LNCaP clone FGC (cell line): ENCODE measurements around the gene IKZF4.
"Not testable (repeated sequence)": the region's sequence is repeated elsewhere in the genome, so short reads cannot be mapped to it uniquely, and the experiment has no call there.

Experiments used
- DNase-seq: peaks from one replicate; pipeline ENCODE4 v3.0.0-alpha.2; 2011; ENCODE audit warnings: low read depth
- H3K4me3 ChIP-seq: 2 replicates; pipeline ENCODE4 v1.5.1; 2011; ENCODE audit warnings: mild to moderate bottlenecking, low read depth, low read length, control low read depth
- TF ChIP-seq, protein P1 (sequence below): IDR thresholded peaks from 2 replicates; pipeline ENCODE4 v1.5.1; 2012; ENCODE audit warnings: mild to moderate bottlenecking; ENCODE audit not compliant: control insufficient read depth, insufficient read depth; ENCODE audit errors: extremely low read depth

IKZF4 gene

DNA sequence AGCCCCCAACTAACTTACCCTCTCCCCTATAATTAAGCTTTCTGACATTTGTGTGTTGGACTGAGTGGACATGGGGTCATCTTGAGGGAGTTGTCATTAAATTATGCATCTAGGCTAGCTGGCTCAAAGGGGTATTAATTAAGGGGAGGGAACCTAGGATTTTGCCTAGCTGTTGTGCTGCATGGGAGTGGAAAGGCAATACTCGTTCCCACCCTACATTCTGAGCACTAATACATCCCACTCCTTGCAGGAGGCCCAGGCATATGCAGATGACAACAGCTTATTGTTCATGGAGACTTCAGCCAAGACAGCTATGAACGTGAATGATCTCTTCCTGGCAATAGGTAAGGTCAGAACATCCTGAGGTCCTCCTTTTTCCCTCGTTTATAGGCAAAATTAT, 29.7 kb upstream of the IKZF4 start:
- DNase-seq = no peak
- TF ChIP-seq, protein P1, sequence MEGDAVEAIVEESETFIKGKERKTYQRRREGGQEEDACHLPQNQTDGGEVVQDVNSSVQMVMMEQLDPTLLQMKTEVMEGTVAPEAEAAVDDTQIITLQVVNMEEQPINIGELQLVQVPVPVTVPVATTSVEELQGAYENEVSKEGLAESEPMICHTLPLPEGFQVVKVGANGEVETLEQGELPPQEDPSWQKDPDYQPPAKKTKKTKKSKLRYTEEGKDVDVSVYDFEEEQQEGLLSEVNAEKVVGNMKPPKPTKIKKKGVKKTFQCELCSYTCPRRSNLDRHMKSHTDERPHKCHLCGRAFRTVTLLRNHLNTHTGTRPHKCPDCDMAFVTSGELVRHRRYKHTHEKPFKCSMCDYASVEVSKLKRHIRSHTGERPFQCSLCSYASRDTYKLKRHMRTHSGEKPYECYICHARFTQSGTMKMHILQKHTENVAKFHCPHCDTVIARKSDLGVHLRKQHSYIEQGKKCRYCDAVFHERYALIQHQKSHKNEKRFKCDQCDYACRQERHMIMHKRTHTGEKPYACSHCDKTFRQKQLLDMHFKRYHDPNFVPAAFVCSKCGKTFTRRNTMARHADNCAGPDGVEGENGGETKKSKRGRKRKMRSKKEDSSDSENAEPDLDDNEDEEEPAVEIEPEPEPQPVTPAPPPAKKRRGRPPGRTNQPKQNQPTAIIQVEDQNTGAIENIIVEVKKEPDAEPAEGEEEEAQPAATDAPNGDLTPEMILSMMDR = no peak
- no peak overlapping the region for H3K4me3 ChIP-seq

DNA sequence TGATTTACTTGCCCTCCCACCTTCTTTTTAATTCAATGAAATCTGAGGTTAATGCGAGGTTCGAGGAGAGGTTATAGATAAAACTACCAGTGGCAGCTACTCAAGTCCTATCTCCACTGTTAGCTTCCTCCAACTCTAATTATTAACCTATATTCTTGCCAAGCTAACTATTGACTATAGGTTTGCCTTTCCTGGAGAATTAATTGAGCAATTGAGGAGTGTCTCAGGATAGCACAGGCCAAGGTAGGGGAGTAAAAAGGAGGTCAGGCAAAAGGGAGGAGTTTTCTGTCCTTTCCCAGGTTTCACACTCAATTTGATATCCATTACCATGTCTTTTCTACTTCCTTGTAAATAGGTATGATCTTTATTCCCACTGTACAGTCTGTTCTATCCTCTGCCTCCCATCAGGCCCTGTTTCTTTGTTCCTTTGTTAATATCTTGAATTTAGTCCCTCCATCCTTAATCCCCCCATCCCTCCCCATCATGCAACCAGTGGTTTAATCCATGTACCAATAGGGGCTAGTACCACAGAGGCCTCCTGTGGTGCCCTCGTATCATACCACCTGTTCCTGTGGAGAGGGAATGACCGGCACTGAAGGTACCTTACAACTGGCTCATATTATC, 27.5 kb upstream of the IKZF4 start:
- DNase-seq = no peak
- H3K4me3 ChIP-seq = no peak overlapping the region
- TF ChIP-seq, protein P1 = no peak

DNA sequence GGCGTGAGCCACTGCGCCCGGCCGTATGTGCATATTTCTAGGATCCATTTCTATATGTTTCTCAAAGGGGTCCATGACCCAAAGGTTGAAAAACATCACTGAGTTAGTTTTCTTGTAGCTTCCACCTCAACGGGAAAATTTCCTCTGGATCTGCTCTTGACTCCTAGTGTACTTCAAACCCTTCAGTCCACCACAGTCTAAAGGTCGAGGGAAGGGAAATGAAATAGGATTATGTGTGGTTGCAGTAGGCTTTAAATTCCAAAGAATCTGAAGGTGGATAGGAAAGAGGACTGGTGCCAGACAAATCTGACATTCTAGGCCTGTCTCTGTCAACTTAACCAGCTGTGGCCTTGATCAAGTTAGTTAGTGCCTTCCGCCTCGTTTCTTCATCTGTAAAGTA, 25.5 kb upstream of the IKZF4 start:
- TF ChIP-seq, protein P1 = no peak
- no peak for DNase-seq
- H3K4me3 ChIP-seq = no peak overlapping the region

DNA sequence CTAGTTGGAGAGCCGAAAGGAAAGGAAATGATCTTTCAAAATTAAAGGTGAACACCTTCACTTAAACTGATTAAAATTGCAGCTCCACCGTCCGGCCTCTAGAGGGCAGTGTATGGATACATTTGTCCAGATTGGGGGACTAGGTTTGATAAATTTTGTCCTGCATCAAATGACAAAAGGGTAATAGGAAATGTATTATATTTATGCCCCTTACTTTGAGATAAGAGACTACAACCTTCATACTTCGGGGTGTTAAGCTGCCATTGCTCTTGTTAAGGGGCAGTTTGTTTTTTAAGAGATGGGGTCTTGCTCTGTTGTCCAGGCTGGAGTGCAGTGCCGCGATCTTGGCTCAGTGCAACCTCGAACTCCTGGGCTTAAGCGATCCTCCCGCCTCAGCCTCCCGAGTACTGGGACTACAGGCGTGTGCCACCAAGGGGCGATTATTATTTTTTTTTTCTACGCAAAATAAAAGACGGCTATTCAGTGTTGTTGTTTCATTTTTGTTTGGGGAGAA, 24.6 kb upstream of the IKZF4 start:
- DNase-seq = peak; percentile 35
- TF ChIP-seq, protein P1 = peak; percentile 79
- H3K4me3 ChIP-seq = peak overlapping the region; percentile 76

DNA sequence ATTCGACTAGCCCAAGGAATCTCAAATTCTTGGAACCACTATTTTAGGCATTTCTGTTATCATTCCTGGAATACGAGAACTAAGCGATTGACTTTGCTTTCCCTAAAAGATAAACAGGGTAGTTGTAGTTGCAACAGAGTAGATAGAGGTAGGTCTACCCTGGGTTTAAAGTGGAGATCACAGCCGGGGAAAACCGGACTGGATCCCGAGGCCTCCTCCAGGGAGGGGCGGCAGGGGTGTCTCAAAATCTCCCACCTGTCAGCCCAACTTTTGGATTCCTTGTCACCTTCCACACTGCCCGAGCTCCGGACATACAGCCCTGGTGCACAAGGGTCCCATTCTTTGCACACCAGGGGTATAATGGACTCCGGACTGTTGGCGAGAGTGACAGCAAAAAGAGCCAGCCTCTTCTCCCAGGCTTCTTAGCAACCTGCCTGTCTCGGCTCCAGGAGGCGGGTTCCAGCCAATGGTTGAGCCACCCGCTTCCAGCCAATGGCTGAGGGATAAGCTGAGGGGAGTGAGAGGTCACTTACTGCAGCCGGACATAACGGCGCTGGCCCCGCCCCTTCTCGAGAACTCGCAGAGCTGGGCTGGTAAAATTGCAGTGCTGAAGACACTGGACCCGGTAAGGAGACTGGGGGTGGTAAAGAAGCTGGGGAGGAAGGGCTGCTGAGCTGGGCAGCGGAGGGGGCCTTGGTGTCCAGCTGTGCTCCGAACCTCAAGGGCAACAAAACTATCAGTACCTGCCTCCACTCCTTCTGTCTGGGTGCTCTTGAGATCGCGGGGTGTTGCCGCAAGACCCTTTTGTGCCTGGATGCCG, 23.9 kb upstream of the IKZF4 start, which contains the start of gene SUOX:
TSS of gene SUOX (plus strand) at position 562 of the 820 bp plus-strand sequence. CDS start 4,946 bp downstream, outside the sequence.
- DNase-seq = peak; percentile 95
- TF ChIP-seq, protein P1 = no peak
- peak within 1 kb of the TSS; percentile 76 for H3K4me3 ChIP-seq

DNA sequence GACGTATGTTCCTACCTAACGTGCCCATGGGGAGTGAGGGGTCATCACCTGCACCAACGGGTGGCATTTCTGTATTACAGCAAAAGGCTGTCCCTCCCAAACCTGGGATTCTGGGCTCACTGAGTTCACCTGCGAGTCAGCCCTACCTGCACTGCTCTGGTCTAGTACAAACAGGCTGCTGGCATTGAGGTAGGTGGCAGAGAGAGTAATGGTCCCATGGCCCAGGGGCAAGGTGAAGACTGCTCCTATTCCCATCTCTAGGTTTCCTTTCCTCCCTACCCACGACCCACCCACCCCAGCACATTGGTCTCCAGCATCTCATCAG, 23.3 kb upstream of the IKZF4 start:
- peak overlapping the region; percentile 76 for H3K4me3 ChIP-seq
- TF ChIP-seq, protein P1 = no peak
- no peak for DNase-seq

DNA sequence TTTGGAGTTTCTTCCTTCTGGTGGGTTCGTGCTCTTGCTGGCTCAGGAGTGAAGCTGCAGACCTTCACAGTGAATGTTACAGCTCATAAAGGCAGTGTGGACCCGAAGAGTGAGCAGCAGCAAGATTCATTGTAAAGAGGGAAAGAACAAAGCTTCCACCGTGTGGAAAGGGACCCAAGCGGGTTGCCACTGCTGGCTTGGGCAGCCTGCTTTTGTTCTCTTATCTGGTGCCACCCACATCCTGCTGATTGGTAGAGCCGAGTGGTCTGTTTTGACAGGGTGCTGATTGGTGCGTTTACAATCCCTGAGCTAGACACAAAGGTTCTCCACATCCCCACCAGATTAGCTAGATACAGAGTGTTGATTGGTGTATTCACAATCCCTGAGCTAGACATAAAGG, 21.3 kb upstream of the IKZF4 start:
- H3K4me3 ChIP-seq, DNase-seq: not testable (repeated sequence)

DNA sequence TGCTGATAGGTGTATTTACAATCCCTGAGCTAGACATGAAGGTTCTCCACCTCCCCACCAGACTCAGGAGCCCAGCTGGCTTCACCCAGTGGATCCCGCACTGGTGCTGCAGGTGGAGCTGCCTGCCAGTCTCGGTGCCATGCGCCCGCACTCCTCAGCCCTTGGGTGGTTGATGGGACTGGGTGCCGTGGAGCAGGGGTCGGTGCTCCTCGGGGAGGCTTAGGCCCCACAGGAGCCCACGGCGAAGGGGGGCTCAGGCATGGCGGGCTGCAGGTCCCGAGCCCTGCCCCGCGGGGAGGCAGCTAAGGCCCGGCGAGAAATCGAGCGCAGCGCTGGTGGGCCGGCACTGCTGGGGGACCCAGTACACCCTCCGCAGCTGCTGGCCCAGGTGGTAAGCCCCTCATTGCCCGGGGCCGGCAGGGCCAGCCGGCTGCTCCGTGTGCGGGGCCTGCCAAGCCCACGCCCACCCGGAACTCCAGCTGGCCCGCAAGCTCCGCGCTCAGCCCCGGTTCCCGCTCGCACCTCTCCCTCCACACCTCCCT, 20.8 kb upstream of the IKZF4 start:
- DNase-seq, H3K4me3 ChIP-seq: not testable (repeated sequence)
